Metanephros (tissue), 2 donors: Measurements from ENCODE around the gene CEP57. TPM values are rescaled to one million over a fixed set of nuclear protein-coding genes. Genes with fewer than 3 reads are reported as not detected.

ENCODE experiments used
- small RNA-seq: library from RNA; depleted of rRNA; stranded (forward); fragments of <200 nt; gene quantifications from one replicate; pipeline ENCODE3, GENCODE V24; 2014; ENCODE audit warnings: low replicate concordance
- total RNA-seq: library from RNA; depleted of rRNA; stranded (reverse); fragments of >200 nt; gene quantifications from one replicate; pipeline ENCODE4 v1.2.3, GENCODE V29; 2014

The CEP57 gene
- 44.6 TPM for total RNA-seq

GRCh38 chr11:95790123-95790932 is at the start of gene CEP57:
Gene CEP57, plus strand, starts transcription at chr11:95790498. Its CDS starts 201 bp downstream, at chr11:95790699.

GRCh38 chr11:95789506-95790122 is 684 bp upstream of the CEP57 start, which contains the start of gene FAM76B:
Gene FAM76B, minus strand, starts transcription at chr11:95789782. Its CDS starts 304 bp downstream, at chr11:95789478.

Small RNAs within 50 kb of the gene (small RNA-seq; reads per million reads assigned to genes)
- not detected for gene RNA5SP345

Other genes starting within 250 kb of the CEP57 start
- gene FAM76B, start 716 bp upstream of the CEP57 start, total RNA-seq: 34.8 TPM
- 34.9 TPM for gene MTMR2, start 133.6 kb downstream of the CEP57 start, total RNA-seq